WTC11 (cell line): ENCODE data around the gene ACOX3.
"Not testable (repeated sequence)": the region's sequence is repeated elsewhere in the genome, so short reads cannot be mapped to it uniquely, and the experiment has no call there.

ENCODE experiments used
- JUN ChIP-seq: sonication (generic); formaldehyde crosslinking; IDR thresholded peaks from 2 replicates; pipeline ENCODE4 v1.8.0; 2023; ENCODE audit warnings: mild to moderate bottlenecking, missing genetic modification reagents
- RELA ChIP-seq: sonication (generic); formaldehyde crosslinking; IDR thresholded peaks from 2 replicates; pipeline ENCODE4 v1.8.1; 2022; ENCODE audit warnings: missing genetic modification reagents, mild to moderate bottlenecking, borderline replicate concordance
- SP1 ChIP-seq: sonication (generic); formaldehyde crosslinking; conservative IDR thresholded peaks from 2 replicates; pipeline ENCODE4 v1.8.1; 2022; ENCODE audit warnings: missing genetic modification reagents
- ZBTB21 ChIP-seq: sonication (generic); formaldehyde crosslinking; IDR thresholded peaks from 2 replicates; pipeline ENCODE4 v1.8.1; 2023; ENCODE audit warnings: mild to moderate bottlenecking, missing genetic modification reagents, borderline replicate concordance
- TF ChIP-seq, protein P1 (sequence below): sonication (generic); formaldehyde crosslinking; IDR thresholded peaks from 2 replicates; pipeline ENCODE4 v1.8.1; 2023; ENCODE audit warnings: mild to moderate bottlenecking, missing genetic modification reagents, moderate library complexity
- TF ChIP-seq, protein P2 (sequence below): sonication (generic); formaldehyde crosslinking; IDR thresholded peaks from 2 replicates; pipeline ENCODE4 v1.8.1; 2022; ENCODE audit warnings: mild to moderate bottlenecking, moderate library complexity, missing genetic modification reagents
- TF ChIP-seq, protein P3 (sequence below): fragments of 200-600 bp; IDR thresholded peaks from 2 replicates; pipeline ENCODE4 v1.8.0; 2022; ENCODE audit warnings: antibody characterized with exemption
- TF ChIP-seq, protein P4 (sequence below): sonication (generic); formaldehyde crosslinking; IDR thresholded peaks from 2 replicates; pipeline ENCODE4 v1.8.0; 2022; ENCODE audit warnings: mild to moderate bottlenecking, missing genetic modification reagents
- TF ChIP-seq, protein P5 (sequence below): sonication (generic); formaldehyde crosslinking; IDR thresholded peaks from 2 replicates; pipeline ENCODE4 v1.8.0; 2022; ENCODE audit warnings: mild to moderate bottlenecking, missing genetic modification reagents
- TF ChIP-seq, protein P6 (sequence below): sonication (generic); formaldehyde crosslinking; IDR thresholded peaks from 2 replicates; pipeline ENCODE4 v1.8.1; 2022; ENCODE audit warnings: low read depth, mild to moderate bottlenecking, moderate library complexity, missing genetic modification reagents, borderline replicate concordance

DNA sequence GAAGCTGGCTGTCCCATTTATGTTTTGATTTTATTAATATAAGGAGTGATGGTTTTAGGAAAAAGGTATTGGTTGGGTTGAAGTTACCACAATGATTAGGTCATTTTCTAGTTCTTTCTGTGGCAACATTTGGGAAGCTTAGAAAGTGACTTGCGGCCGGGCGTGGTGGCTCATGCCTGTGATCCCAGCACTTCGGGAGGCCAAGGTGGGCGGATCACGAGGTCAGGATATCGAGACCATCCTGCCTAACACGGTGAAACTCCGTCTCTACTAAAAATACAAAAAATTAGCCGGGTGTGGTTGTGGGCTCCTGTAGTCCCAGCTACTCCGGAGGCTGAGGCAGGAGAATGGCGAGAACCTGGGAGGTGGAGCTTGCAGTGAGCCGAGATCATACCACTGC is 54.4 kb downstream of the ACOX3 start:
- TF ChIP-seq, protein P1, sequence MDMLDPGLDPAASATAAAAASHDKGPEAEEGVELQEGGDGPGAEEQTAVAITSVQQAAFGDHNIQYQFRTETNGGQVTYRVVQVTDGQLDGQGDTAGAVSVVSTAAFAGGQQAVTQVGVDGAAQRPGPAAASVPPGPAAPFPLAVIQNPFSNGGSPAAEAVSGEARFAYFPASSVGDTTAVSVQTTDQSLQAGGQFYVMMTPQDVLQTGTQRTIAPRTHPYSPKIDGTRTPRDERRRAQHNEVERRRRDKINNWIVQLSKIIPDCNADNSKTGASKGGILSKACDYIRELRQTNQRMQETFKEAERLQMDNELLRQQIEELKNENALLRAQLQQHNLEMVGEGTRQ, result not testable (repeated sequence)
- TF ChIP-seq, protein P2, sequence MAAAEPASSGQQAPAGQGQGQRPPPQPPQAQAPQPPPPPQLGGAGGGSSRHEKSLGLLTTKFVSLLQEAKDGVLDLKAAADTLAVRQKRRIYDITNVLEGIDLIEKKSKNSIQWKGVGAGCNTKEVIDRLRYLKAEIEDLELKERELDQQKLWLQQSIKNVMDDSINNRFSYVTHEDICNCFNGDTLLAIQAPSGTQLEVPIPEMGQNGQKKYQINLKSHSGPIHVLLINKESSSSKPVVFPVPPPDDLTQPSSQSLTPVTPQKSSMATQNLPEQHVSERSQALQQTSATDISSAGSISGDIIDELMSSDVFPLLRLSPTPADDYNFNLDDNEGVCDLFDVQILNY (CRISPR knock-in tag), result not testable (repeated sequence)
- TF ChIP-seq, protein P3, sequence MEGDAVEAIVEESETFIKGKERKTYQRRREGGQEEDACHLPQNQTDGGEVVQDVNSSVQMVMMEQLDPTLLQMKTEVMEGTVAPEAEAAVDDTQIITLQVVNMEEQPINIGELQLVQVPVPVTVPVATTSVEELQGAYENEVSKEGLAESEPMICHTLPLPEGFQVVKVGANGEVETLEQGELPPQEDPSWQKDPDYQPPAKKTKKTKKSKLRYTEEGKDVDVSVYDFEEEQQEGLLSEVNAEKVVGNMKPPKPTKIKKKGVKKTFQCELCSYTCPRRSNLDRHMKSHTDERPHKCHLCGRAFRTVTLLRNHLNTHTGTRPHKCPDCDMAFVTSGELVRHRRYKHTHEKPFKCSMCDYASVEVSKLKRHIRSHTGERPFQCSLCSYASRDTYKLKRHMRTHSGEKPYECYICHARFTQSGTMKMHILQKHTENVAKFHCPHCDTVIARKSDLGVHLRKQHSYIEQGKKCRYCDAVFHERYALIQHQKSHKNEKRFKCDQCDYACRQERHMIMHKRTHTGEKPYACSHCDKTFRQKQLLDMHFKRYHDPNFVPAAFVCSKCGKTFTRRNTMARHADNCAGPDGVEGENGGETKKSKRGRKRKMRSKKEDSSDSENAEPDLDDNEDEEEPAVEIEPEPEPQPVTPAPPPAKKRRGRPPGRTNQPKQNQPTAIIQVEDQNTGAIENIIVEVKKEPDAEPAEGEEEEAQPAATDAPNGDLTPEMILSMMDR, result not testable (repeated sequence)
- TF ChIP-seq, protein P4, sequence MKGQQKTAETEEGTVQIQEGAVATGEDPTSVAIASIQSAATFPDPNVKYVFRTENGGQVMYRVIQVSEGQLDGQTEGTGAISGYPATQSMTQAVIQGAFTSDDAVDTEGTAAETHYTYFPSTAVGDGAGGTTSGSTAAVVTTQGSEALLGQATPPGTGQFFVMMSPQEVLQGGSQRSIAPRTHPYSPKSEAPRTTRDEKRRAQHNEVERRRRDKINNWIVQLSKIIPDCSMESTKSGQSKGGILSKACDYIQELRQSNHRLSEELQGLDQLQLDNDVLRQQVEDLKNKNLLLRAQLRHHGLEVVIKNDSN (CRISPR knock-in tag), result not testable (repeated sequence)
- TF ChIP-seq SP1 (CRISPR knock-in tag); JUN; RELA; ZBTB21 (CRISPR knock-in tag): not testable (repeated sequence)
- TF ChIP-seq, protein P5, sequence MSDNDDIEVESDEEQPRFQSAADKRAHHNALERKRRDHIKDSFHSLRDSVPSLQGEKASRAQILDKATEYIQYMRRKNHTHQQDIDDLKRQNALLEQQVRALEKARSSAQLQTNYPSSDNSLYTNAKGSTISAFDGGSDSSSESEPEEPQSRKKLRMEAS (CRISPR knock-in tag), result not testable (repeated sequence)
- TF ChIP-seq, protein P6, sequence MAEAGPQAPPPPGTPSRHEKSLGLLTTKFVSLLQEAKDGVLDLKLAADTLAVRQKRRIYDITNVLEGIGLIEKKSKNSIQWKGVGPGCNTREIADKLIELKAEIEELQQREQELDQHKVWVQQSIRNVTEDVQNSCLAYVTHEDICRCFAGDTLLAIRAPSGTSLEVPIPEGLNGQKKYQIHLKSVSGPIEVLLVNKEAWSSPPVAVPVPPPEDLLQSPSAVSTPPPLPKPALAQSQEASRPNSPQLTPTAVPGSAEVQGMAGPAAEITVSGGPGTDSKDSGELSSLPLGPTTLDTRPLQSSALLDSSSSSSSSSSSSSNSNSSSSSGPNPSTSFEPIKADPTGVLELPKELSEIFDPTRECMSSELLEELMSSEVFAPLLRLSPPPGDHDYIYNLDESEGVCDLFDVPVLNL, result not testable (repeated sequence)
